GM19463 (cell line): ENCODE measurements around the gene KLHDC10.
"Not testable (repeated sequence)": the region's sequence is repeated elsewhere in the genome, so short reads cannot be mapped to it uniquely, and the experiment has no call there.

ENCODE experiments used
- ATAC-seq: cut with Tn5 transposase; IDR thresholded peaks from one replicate; pipeline ENCODE4 v1.9.1; 2021; ENCODE audit warnings: mild to moderate bottlenecking, moderate library complexity; ENCODE audit not compliant: unreplicated experiment

The KLHDC10 gene

GRCh38 chr7:130114776-130115175, 44.4 kb downstream of the KLHDC10 start:
- ATAC-seq: no peak

- no peak for ATAC-seq
These were observed 48.0 kb downstream of the KLHDC10 start for GRCh38 chr7:130118294-130118693.

DNA sequence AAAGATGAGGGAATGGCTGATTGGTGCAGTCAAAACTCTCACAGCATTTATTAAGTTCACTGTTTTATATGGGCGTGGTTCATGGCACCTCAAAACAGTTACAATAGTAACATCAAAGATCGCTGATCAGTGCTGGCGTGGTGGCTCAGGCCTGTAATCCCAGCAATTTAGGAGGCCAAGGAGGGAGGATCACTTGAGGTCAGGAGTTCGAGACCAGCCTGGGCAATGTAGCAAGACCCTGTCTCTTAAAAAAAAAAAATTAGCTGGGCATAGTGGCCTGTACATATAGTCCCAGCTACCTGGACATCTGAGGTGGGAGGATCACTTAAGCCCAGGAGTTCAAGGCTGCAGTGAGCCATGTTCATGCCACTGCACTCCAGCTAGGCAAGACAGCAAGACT, 48.5 kb downstream of the KLHDC10 start:
- ATAC-seq: no peak

GRCh38 chr7:130123501-130123900, 53.2 kb downstream of the KLHDC10 start:
- ATAC-seq: no peak

- no peak for ATAC-seq
These were observed 54.4 kb downstream of the KLHDC10 start for GRCh38 chr7:130124711-130125110.

DNA sequence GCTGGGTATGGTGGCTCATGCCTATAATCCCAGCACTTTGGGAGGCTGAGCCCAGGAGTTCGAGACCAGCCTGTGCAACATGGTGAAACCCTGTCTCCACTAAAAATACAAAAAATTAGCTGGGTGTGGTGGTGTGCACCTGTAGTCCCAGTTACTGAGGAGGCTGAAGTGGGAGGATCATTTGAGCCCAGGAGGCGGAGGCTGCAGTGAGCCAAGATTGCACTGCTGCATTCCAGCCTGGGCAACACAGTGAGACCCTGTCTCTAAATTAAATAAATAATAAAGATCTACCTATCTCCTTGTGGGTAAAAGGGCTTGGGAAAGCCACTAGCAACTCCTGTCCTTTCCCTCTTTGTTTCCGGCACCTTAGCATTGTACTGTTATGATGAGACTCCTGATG, 56.5 kb downstream of the KLHDC10 start:
- not testable (repeated sequence) for ATAC-seq

- no peak for ATAC-seq
These were observed 57.1 kb downstream of the KLHDC10 start for GRCh38 chr7:130127404-130127803.

DNA sequence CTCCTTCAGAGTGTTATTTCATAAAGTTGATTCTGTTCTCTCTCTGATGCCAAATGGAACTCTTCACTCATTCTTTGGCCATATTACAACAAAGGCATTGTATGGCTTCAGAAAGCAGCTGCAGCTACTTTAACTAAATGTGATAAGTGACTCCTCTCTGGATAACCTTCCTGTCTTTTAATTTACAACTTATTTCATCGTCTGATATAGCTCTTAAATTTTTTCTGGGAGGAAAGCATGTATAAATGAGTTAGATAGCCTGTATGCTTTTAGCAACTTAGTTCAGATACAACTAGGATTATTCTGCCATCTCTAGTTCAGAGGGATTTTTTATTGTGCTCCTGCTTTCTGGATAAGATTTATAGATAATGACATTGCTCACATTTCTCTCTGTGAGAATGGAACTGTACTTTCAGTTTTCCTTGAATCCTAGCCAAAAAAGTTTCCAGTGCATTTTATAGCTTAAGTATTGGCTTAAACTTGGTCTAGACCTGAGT, 57.5 kb downstream of the KLHDC10 start:
- no peak for ATAC-seq

- no peak for ATAC-seq
These were observed 58.7 kb downstream of the KLHDC10 start for GRCh38 chr7:130129011-130129411.

GRCh38 chr7:130131191-130131834, 61.0 kb downstream of the KLHDC10 start:
- no peak for ATAC-seq

DNA sequence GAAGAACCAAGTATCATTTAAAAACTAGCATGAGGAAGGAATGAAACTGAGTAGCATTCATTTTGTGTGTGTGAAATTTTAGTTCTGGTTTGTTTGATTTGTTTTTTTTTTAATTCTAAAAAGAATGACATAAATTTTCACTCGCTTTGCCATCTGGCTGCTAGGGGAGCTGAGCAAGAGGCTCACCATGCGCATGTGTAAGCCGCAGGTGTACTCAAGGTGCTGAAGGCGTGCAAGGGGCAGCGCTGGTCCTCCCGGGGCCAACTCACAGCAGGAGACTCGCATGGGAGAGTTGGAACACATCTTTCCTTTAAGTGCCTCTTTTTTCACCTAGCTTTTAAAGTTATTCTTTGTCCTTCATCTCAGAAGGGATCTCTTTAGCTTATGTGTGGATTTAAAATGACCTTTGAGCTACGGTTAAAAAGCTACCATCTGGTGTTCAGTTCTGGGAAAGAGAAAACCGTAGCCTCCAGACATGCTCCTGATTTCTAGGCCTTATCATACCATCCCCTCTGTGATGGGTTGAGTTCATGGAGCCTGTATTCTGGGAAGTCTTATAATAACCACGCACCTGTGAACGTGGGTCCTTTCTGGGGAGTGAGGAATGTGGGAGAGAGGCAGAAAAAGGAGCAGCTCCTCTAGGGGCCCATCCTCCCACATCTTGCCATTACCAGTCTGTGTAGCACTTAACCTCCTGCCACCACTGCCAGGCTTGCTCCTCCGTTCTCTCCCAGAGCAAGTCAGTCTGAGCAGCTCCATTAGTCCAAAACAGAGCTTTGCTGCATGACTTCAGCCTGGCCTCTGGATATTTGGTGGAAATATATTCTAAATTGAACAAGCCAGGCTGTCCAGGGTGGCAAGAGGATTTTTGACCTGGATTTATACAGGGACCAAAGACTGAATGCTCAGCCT, 61.9 kb downstream of the KLHDC10 start:
- no peak for ATAC-seq

GRCh38 chr7:130133029-130133782, 62.9 kb downstream of the KLHDC10 start:
- no peak for ATAC-seq

DNA sequence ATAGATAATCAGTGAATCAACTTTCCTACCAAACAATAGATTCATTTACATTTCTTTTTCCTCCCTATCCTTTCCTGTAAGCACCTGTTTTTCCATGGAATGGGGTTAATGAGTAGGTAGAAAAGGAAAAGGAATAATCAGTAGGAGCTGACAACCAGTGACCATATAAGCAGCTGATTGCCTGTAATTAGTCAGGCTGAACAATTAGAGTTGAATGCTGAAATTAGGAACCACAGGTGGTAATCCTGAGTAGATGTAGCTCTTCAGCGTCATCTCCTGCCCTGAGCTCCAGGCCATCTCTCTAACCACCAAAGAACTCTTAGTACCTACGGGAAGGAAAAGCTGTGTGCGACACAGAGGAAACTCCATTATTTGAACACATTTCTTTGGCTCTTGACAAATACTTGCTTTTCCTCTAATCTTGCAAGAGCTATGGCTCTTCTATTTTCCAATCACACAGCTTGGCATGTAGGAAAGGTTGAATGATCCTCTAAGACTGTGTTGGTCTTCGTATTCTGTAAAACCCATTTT, 63.8 kb downstream of the KLHDC10 start:
- ATAC-seq: no peak

DNA sequence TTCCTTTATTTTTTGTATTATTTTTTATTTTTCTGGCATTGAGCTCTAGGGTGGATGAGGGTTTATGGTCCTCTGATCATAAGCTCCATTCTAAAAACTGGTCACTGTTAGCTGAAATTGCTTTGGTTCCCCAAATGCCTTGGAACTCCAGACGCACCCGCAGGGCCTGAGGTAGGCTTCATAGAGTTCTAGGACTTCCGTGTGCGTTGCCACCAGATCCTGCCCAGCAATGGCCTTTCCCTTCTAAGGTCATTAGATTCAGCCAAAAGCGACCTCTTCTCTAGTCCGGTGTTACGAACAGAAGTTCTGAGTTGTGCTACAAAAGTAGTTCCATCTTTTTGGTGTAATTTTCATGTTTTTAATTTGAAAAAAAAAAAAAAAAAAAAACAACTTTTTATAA, 64.4 kb downstream of the KLHDC10 start:
- no peak for ATAC-seq

- ATAC-seq: no peak
These were observed 65.2 kb downstream of the KLHDC10 start for GRCh38 chr7:130135208-130136205.

- ATAC-seq: no peak
These were observed 66.3 kb downstream of the KLHDC10 start for GRCh38 chr7:130136579-130137167.

GRCh38 chr7:130137207-130137606, 66.9 kb downstream of the KLHDC10 start:
- no peak for ATAC-seq

- no peak for ATAC-seq
These were observed 69.0 kb downstream of the KLHDC10 start for GRCh38 chr7:130139193-130139960.
